GM19099 (cell line): ENCODE results near the gene SFRP5.

ENCODE experiments used
- POLR2A ChIP-seq: IDR thresholded peaks from 3 replicates; pipeline ENCODE4 v1.6.1; 2011; ENCODE audit warnings: low read depth; ENCODE audit not compliant: insufficient read length; ENCODE audit errors: extremely low read depth

Gene SFRP5

DNA sequence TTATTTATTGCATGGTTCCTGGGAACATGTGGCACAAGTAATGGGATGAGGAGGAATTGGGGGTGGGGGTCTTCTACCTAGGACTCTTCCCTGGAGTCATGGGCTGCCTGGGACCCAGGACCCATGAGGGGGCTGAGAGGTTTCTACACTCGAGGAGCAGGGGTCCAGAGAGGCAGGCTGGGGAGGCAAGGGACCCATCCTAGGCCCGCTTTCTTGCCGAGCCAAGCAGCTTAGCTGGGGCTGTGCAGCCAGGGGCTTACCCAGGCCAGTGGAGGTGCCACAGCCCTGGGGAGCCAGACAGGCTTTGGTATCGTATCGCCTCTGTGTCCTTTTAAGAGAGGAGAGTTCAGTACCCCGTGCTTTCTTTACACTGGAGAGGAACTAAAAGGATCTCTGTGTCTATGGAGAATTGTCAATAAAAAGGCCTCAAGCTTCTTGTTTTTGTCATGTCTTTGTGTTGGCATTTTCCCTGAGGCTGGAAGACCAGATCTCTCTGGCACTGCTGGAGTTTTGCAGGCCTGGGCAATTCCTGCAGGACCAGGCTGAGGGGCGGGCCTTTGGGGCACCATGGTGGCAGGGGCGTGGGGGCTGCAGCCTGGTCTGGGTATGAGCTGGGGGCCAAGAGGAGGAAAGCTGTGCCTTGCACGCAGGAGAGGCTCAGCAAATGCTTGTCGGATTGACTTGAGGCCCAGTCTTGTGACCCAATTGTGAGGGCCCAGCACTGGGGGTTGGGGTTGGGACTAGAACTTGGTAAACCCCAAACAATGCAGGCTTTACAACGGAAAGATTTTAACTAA, 11.1 kb downstream of the SFRP5 start:
- TF ChIP-seq POLR2A, result no peak

DNA sequence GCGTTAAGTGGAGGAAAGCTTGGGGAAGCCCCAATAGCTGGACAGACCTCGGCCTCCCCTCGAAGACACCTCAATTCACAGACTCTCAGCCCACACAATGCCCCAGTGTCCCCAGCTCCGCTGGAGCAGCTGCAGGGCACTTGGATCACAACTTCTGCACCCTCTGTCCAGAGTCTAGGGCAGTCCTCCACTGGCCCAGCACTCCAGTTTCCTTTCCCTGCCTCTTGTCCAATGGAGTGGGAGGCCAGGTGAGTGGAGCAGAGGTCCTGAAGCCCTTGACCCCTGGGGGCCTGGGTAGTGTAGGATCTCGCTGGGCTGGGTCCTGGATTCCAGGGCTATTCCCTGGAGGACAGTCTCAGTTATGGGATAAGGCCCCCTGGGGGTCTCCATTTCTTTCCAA, 11.9 kb downstream of the SFRP5 start:
- no peak for TF ChIP-seq POLR2A

DNA sequence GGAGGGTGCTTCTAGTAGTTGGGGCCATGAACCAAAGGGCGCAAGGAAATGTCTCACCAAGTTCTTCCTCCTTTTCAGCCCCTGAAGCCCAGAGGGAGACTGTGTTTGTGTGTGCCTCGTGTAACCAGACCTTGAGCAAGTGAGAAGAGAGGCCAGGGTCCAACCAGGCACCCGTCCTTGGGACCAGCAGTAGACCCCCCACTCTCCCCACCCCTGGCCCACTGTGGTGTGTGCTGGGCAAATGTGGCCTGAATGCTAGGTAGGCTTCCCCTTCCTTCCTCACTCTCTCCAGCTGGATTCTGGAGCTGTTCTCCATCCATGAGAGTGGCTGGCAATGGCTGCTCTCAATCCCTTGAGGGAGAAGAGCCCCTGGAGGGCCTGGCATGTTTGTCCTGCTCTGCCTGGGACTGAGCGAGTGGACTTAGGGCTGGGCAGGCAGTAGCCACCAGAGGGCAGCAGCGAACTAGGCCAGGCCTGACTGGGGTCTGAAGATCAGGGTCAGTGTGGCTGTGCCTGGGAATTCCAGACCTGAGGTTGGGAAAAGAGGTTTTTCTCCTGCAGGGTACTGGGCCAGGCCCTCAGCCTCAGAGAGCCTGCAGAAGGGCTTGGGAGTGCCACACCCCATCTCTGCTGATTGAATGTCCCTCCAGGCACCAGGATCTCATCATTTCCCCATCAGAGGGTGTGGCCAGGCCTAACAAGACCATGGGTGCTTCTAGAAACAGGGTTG, 12.5 kb downstream of the SFRP5 start:
- no peak for TF ChIP-seq POLR2A

DNA sequence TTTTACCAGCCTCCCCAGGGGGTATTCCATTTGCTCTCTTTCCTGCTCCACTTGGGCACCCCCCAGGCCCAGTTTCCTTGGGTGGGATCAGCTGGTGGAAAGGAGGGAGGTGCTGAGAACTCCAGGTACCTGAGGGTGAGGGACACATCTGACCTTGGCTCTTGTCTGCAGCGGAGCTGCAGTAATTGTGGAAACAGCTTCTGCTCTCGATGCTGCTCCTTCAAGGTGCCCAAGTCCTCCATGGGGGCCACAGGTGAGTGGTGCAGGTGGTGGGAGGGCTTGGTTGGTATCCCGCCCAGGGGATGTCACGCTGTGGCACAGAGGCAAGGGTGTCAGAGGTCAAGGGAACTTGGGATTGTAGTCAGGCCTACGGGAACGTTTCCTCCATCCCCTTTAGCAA, 14.3 kb downstream of the SFRP5 start:
- no peak for TF ChIP-seq POLR2A

DNA sequence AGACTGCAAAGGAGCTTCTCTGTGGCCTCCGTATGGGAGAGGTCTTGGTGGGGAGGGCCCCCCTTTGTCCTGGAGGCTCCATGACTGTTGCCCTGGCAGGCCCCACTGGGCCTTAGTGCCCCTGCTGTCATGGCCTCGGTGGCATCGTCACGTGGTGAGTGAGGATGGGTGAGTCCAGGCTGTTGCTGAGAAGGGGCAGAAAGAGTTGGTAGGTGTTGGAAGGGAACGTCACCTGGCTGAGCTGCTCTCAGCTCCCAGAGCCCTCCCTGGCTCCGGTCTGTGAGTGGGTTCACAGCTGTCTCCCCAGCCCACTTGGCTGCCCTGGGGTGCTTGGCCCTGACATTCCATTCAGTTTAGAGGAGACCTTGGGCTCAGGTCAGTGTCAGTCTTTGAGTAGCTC, 16.1 kb downstream of the SFRP5 start:
- no peak for TF ChIP-seq POLR2A

DNA sequence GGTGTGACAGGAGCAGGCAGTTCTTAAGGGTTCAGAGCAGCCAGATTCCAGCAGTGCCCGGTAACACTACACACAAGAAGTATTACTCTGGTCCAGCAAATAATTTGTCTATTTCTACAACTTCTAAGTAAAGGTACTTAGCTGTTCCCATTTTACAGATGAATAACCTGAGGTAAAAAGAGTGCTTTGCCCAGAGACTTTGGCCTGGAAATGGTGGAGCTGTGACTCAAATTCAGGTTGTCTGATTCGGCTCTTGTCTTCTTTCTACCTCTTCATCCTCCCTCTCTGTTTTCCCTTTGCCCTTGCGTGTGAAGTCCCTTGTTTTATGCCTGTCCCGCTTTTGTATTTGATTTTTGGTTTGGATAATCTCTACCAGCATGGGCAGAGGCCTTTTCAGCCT, 17.1 kb downstream of the SFRP5 start:
- no peak for TF ChIP-seq POLR2A

DNA sequence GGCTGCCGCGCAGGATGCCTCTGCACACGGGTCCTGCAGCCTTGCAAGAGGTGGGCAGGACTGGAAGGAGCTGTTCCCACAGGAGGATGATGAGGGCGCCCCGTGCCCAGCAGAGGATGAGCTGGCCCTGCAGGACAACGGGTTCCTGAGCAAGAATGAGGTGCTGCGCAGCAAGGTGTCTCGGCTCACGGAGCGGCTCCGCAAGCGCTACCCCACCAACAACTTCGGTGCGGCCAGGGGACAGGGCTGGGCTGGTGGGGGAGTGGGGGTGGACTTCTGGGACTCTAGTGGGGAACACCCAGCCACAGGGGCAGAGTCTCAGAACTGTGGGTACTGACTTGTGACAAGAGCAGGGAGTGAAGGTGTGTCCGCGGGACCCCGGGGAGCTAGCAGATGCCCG, 18.8 kb downstream of the SFRP5 start:
- no peak for TF ChIP-seq POLR2A

DNA sequence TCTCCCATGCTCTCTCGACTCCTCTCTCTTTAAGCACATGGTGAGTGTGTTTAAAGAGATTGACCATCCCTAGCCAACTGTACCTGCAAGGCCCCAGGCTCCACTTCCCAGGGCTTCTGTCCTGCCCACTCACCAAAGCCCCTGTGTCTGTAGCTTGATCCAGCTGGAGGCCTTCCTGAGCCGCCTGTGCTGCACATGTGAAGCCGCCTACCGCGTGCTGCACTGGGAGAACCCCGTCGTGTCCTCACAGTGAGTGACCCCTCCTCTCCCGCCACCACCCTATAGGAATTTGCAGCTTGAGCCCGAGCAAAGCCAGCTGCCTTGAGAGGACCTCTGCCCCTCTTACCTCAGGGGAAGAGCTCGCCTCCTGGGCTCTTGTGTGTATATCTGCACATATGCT, 23.7 kb downstream of the SFRP5 start:
- no peak for TF ChIP-seq POLR2A

DNA sequence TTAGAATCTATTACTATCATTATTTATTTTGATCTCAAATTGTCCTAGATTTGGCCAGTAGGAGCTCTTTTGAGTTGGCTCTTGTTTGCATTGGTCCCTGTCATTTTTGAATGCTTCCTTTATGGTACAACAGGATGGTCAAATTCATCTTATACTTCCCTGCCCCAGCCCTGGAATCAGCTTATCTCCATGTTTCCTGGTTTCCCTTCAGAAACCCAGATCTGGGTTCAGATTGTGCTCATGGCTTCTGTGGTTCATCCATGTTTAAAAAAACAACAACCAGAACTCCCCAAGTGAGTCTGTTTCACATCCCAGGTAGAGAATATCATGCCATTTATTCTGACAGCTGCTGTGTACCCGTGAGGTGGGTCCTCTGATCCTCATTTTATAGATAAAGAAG, 24.2 kb downstream of the SFRP5 start:
- TF ChIP-seq POLR2A, result no peak

DNA sequence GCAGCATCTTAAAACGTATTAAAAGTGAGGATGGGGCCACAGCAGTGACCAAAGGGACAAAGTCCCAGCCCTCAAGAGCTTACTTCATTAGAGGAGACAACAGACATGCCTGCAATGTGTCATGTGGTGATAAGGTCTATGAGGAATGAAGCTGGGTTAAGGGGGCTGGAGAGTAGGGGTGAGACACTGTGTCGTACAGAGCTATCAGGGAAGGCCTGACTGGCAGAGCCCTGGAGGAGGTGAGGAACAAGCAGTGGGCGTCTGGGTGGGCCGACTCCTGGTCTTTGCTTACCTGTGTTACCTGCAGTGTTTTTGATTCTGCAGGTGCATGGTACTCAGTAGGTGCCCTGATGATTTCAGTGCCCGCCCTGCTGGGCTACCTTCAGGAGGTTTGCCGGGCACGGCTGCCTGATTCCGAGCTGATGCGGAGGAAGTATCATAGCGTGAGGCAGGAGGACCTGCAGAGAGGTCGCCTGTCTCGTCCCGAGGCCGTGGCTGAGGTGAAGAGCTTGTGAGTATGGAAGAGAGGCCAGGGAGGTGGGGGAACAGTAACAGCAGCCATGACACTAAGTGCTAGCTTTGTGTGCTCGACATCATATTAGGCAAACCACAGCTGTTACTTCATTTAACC, 27.3 kb downstream of the SFRP5 start:
- TF ChIP-seq POLR2A, result no peak

DNA sequence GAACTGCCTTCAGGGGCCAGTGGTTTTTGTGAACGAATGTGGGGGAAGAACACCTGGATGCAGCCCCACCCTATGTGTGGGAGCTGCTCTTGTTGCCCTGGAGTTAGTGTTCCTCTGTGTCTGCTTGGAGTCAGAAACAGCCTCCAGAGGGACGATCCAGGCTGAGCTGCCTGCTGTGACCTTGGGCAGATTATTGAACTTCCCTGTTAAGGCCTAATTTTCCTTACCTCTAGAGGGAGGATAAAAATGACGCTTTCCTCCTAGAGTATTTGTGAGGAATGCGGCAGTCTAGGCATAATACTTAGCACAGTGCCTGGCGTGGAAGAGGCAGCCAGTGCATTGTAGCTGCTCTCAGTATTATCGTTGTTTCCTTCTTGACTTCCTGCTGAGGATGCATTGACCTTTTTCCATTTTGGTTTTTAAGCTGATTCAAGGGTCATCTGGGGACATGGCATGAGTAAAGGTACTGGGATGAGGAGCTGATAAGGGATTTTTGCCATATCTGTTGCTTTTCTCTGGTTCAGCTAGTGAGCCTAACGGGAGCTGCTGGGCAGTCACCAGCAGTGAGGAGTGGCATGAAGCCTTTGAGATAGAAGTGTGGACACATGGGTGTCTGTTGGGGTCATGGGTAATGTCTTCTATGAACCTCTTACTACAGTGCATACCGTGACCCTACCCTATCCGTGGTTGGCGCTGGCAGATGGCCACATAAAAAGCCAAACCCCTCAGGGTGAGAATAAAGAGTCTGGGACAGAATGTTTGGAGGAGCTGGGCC, 28.4 kb downstream of the SFRP5 start:
- no peak for TF ChIP-seq POLR2A

DNA sequence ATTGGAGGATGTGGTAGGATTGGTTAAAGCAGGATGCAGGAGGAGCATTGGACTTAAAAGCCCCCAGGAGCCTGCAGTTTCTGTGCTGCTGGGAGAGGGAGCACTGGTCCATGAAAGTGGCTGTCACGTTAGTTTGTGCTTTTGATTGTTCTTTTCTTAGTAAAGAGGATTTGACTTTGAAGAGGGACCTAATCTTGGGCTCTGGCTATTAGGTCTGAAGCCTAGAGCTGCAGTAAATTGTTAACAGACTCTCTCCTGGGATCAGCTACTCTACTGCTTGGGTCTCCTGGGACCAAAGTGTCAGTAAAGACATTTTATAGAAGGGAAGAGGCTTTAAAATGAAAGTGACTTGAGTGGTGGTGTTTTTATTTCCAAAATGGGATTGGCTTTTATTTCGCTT, 31.2 kb downstream of the SFRP5 start:
- no peak for TF ChIP-seq POLR2A

DNA sequence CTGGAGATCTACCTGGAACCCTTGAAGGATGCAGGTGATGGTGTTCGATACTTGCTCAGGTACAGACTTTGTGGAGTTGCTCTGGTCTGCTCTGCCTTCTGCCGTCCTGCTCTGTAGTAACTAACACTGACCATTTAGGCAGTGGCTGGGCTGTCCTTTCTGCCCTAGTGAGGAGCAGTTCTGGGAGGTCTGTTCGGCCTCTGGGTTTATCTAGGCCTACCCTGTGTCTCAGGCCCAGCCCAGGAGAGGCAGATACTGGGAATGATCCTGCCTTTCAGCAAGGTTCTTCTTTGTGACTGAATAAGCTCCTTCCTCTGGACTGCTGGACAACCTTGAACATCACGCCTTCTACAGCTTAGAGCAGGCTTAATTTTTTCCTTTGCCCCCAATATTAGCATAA, 33.2 kb downstream of the SFRP5 start:
- no peak for TF ChIP-seq POLR2A

DNA sequence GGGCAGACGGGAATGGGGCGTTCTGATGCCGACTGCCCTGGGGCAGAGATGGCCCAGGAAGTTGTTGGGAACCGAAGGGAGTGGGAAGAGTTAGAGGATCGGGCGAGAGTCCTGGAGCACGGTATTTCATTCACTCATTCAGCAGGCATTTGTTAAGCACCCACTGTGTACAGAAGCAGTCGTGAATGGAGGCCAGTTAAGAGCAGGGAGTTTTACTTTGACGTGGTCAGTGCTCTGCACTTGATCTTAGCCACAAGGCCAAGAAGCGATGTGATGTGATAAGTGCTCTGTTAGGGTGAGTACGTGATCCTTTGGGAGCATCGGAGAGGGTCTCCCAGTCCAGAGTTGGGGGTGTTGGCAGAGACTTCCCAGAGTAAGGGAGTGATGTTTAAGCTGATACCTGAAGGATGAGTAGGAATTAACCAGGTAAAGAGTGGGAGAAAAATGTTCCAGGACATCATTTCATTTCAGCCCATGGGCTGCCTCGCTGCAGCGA, 34.0 kb downstream of the SFRP5 start:
- TF ChIP-seq POLR2A, result no peak
